GM23338 (cell line): ENCODE measurements around the gene BNIP5. TPM values are rescaled to one million over a fixed set of nuclear protein-coding genes. Genes with fewer than 3 reads are reported as not detected.

Experiments
- ATAC-seq: fragments of 200-7000 bp; cut with Tn5 transposase; 3 replicates; pipeline ENCODE4 v1.9.1; 2020
- DNase-seq: peaks from one replicate; pipeline ENCODE4 v3.0.0-alpha.2; 2015; ENCODE audit warnings: low spot score
- H2AFZ ChIP-seq: fragments of 200-600 bp; sonication (generic); 2 replicates; pipeline ENCODE4 v1.8.0; 2016; ENCODE audit warnings: antibody characterized with exemption, mild to moderate bottlenecking, moderate library complexity
- H3F3A ChIP-seq: fragments of 200-600 bp; sonication (generic); replicated peaks from 2 replicates; pipeline ENCODE4 v1.8.0; 2017; ENCODE audit warnings: antibody characterized with exemption, mixed run types, low read depth
- H3K27ac ChIP-seq: fragments of 200-600 bp; sonication (generic); 2 replicates; pipeline ENCODE4 v1.6.1; 2016; ENCODE audit warnings: low read depth
- H3K27me3 ChIP-seq: fragments of 200-600 bp; sonication (generic); 2 replicates; pipeline ENCODE4 v1.8.0; 2016; ENCODE audit warnings: mild to moderate bottlenecking, mixed run types, moderate library complexity; ENCODE audit not compliant: insufficient read depth
- H3K36me3 ChIP-seq: fragments of 200-600 bp; sonication (generic); 2 replicates; pipeline ENCODE4 v1.8.0; 2016; ENCODE audit warnings: mild to moderate bottlenecking; ENCODE audit not compliant: insufficient read depth
- H3K4me1 ChIP-seq: fragments of 200-600 bp; sonication (generic); 2 replicates; pipeline ENCODE4 v1.8.0; 2016; ENCODE audit warnings: mild to moderate bottlenecking, moderate library complexity; ENCODE audit not compliant: insufficient read depth
- H3K4me2 ChIP-seq: fragments of 200-600 bp; sonication (generic); 2 replicates; pipeline ENCODE4 v1.7.1; 2017; ENCODE audit warnings: mixed run types
- H3K4me3 ChIP-seq: fragments of 200-600 bp; sonication (generic); 2 replicates; pipeline ENCODE4 v1.6.1; 2016; ENCODE audit warnings: mixed run types
- H3K79me2 ChIP-seq: fragments of 200-600 bp; sonication (generic); replicated peaks from 2 replicates; pipeline ENCODE4 v1.8.0; 2017; ENCODE audit warnings: mild to moderate bottlenecking; ENCODE audit not compliant: insufficient read depth
- H3K9me2 ChIP-seq: fragments of 200-600 bp; sonication (generic); 2 replicates; pipeline ENCODE4 v1.8.0; 2017; ENCODE audit not compliant: insufficient read depth
- H4K20me1 ChIP-seq: fragments of 200-600 bp; sonication (generic); replicated peaks from 2 replicates; pipeline ENCODE4 v1.8.0; 2017; ENCODE audit warnings: mild to moderate bottlenecking; ENCODE audit not compliant: insufficient read depth
- H3K27ac Mint-ChIP-seq: 2 replicates; pipeline ENCODE4 v1.8.0; 2020; ENCODE audit warnings: inconsistent platforms, mild to moderate bottlenecking, moderate library complexity, mixed read lengths
- H3K27me3 Mint-ChIP-seq: 3 replicates; pipeline ENCODE4 v1.8.0; 2022; ENCODE audit warnings: low read depth, mild to moderate bottlenecking, moderate library complexity, mixed read lengths, inconsistent platforms; ENCODE audit not compliant: insufficient read depth, poor library complexity
- H3K36me3 Mint-ChIP-seq: 3 replicates; pipeline ENCODE4 v1.8.0; 2021; ENCODE audit warnings: low read depth, mild to moderate bottlenecking, inconsistent platforms, moderate library complexity, mixed read lengths
- H3K4me1 Mint-ChIP-seq: 3 replicates; pipeline ENCODE4 v1.8.0; 2020; ENCODE audit warnings: mild to moderate bottlenecking, inconsistent platforms, mixed read lengths
- H3K4me3 Mint-ChIP-seq: 3 replicates; pipeline ENCODE4 v1.8.0; 2021; ENCODE audit warnings: moderate library complexity, mild to moderate bottlenecking, inconsistent platforms, mixed read lengths
- H3K9me3 Mint-ChIP-seq: 3 replicates; pipeline ENCODE4 v1.8.0; 2020; ENCODE audit warnings: moderate library complexity, mild to moderate bottlenecking, inconsistent platforms, mixed read lengths
- CREB1 ChIP-seq: fragments of 250-450 bp; sonication (Bioruptor Pico); IDR thresholded peaks from 2 replicates; pipeline ENCODE4 v1.5.0; 2020; ENCODE audit warnings: low read depth, mild to moderate bottlenecking, moderate library complexity
- CTCF ChIP-seq, 2 experiments: fragments of 200-600 bp in 1 of 2; sonication (generic) in 1 of 2; conservative IDR thresholded peaks; 2 replicates each; pipeline versions ENCODE4 v1.5.1 to v1.6.1; 2016 to 2017; ENCODE audit warnings: antibody characterized with exemption in 2 of 2, low read depth in 2 of 2, mild to moderate bottlenecking in 2 of 2, moderate library complexity in 1 of 2
- ETS1 ChIP-seq: IDR thresholded peaks from 2 replicates; pipeline ENCODE4 v1.6.1; 2016; ENCODE audit warnings: antibody characterized with exemption
- EZH2 ChIP-seq: fragments of 200-600 bp; sonication (generic); IDR thresholded peaks from one replicate; pipeline ENCODE4 v1.8.0; 2017; ENCODE audit warnings: antibody characterized with exemption, mild to moderate bottlenecking, low read depth; ENCODE audit not compliant: unreplicated experiment
- EZH2phosphoT487 ChIP-seq: fragments of 200-600 bp; sonication (generic); IDR thresholded peaks from one replicate; pipeline ENCODE4 v1.8.1; 2018; ENCODE audit warnings: antibody characterized with exemption; ENCODE audit not compliant: unreplicated experiment
- JUNB ChIP-seq: IDR thresholded peaks from one replicate; pipeline ENCODE4 v1.6.1; 2016; ENCODE audit warnings: antibody characterized with exemption; ENCODE audit not compliant: unreplicated experiment
- NANOG ChIP-seq: IDR thresholded peaks from 2 replicates; pipeline ENCODE4 v1.6.1; 2016; ENCODE audit warnings: antibody characterized with exemption, borderline replicate concordance
- POLR2AphosphoS5 ChIP-seq: IDR thresholded peaks from 2 replicates; pipeline ENCODE4 v1.6.1; 2016; ENCODE audit warnings: antibody characterized with exemption, low read depth
- REST ChIP-seq: IDR thresholded peaks from one replicate; pipeline ENCODE4 v1.6.1; 2018; ENCODE audit warnings: antibody characterized with exemption; ENCODE audit not compliant: unreplicated experiment
- STAT1 ChIP-seq: IDR thresholded peaks from one replicate; pipeline ENCODE4 v1.6.1; 2016; ENCODE audit warnings: antibody characterized with exemption; ENCODE audit not compliant: unreplicated experiment
- ZNF114 ChIP-seq: fragments of 250-450 bp; sonication (Bioruptor Pico); IDR thresholded peaks from 2 replicates; pipeline ENCODE4 v1.5.0; 2020; ENCODE audit warnings: mild to moderate bottlenecking, moderate library complexity
- ZNF331 ChIP-seq: fragments of 250-450 bp; sonication (Bioruptor Pico); IDR thresholded peaks from 2 replicates; pipeline ENCODE4 v1.5.0; 2020; ENCODE audit warnings: low read depth, mild to moderate bottlenecking, moderate library complexity
- ZNF462 ChIP-seq: fragments of 250-450 bp; sonication (Bioruptor Pico); IDR thresholded peaks from 2 replicates; pipeline ENCODE4 v1.5.0; 2020; ENCODE audit warnings: mild to moderate bottlenecking, moderate library complexity
- polyA plus RNA-seq: library from polyadenylated mRNA; unstranded; fragments of >200 nt; fragmentation: Nextera tagmentation; extraction: Ambion mirVana; gene quantifications from 2 replicates; pipeline ENCODE4 v1.2.1, GENCODE V29; 2016
- total RNA-seq: library from RNA; depleted of rRNA; stranded (reverse); fragments of >200 nt; shearing (Covaris generic); gene quantifications from 2 replicates; pipeline ENCODE4 v1.2.3, GENCODE V29; 2014

Gene BNIP5
- total and polyA plus RNA-seq, 2 experiments from 2014 or later, result not detected

GRCh38 chr6:36324715-36325114 lies 12.0 kb downstream of the BNIP5 start:
- DNase-seq (no peak), ATAC-seq (no peak)
- H3K4me1 ChIP-seq, result peaks cover 3% of the 10 kb centered on the region; the same call in 1 of the 2 replicates
- Mint-ChIP-seq H3K27me3 (peaks cover 11% of the 10 kb centered on the region), H3K27ac (no peak overlapping the region), H3K36me3 (no peaks in the 10 kb centered on the region), H3K4me3 (no peak overlapping the region), H3K4me1 (peaks cover 27% of the 10 kb centered on the region), H3K9me3 (no peaks in the 10 kb centered on the region)
- no peak overlapping the region for H3K27ac ChIP-seq
- no peaks in the 10 kb centered on the region for H3K79me2 ChIP-seq
- H4K20me1 ChIP-seq, result no peaks in the 10 kb centered on the region
- no peak overlapping the region for H2AFZ ChIP-seq
- TF ChIP-seq REST (no peak), CTCF (conservative IDR thresholded peaks at IDR 0.05; ENCODE audit: low read depth in 2 of 2) (no peak), ETS1 (no peak), STAT1 (no peak), JUNB (no peak), POLR2AphosphoS5 (no peak), ZNF462 (CRISPR knock-in tag) (no peak), NANOG (no peak), ZNF331 (CRISPR knock-in tag) (no peak), EZH2phosphoT487 (no peak), CREB1 (CRISPR knock-in tag) (no peak), ZNF114 (CRISPR knock-in tag) (no peak), EZH2 (no peak)
- no peak overlapping the region for H3K4me2 ChIP-seq
- no peaks in the 10 kb centered on the region for H3K27me3 ChIP-seq
- no peaks in the 10 kb centered on the region for H3K9me2 ChIP-seq
- no peaks in the 10 kb centered on the region for H3F3A ChIP-seq
- no peak overlapping the region for H3K4me3 ChIP-seq
- no peaks in the 10 kb centered on the region for H3K36me3 ChIP-seq
